ENCODE data around the gene LAMA3. TPM values are rescaled to one million over a fixed set of nuclear protein-coding genes. Genes with fewer than 3 reads are reported as not detected.

The LAMA3 gene
- total RNA-seq, 1 donor from 2014 or later: 69.8 TPM

GRCh38 chr18:23859466-23860336 lies 170.4 kb downstream of the LAMA3 start:
- TF ChIP-seq, protein P1, sequence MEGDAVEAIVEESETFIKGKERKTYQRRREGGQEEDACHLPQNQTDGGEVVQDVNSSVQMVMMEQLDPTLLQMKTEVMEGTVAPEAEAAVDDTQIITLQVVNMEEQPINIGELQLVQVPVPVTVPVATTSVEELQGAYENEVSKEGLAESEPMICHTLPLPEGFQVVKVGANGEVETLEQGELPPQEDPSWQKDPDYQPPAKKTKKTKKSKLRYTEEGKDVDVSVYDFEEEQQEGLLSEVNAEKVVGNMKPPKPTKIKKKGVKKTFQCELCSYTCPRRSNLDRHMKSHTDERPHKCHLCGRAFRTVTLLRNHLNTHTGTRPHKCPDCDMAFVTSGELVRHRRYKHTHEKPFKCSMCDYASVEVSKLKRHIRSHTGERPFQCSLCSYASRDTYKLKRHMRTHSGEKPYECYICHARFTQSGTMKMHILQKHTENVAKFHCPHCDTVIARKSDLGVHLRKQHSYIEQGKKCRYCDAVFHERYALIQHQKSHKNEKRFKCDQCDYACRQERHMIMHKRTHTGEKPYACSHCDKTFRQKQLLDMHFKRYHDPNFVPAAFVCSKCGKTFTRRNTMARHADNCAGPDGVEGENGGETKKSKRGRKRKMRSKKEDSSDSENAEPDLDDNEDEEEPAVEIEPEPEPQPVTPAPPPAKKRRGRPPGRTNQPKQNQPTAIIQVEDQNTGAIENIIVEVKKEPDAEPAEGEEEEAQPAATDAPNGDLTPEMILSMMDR (conservative IDR thresholded peaks at IDR 0.05; ENCODE audit: low read depth, low read length): no peak
- DNase-seq (ENCODE audit: low read depth): no peak
- no peak overlapping the region for H3K4me3 ChIP-seq (ENCODE audit: low read depth, low read length)

- DNase-seq (ENCODE audit: low read depth): no peak
- H3K4me3 ChIP-seq (ENCODE audit: low read depth, low read length): no peak overlapping the region
- TF ChIP-seq, protein P1 (conservative IDR thresholded peaks at IDR 0.05; ENCODE audit: low read depth, low read length): no peak
Observed at GRCh38 chr18:23861326-23861725, 172.1 kb downstream of the LAMA3 start.

DNA sequence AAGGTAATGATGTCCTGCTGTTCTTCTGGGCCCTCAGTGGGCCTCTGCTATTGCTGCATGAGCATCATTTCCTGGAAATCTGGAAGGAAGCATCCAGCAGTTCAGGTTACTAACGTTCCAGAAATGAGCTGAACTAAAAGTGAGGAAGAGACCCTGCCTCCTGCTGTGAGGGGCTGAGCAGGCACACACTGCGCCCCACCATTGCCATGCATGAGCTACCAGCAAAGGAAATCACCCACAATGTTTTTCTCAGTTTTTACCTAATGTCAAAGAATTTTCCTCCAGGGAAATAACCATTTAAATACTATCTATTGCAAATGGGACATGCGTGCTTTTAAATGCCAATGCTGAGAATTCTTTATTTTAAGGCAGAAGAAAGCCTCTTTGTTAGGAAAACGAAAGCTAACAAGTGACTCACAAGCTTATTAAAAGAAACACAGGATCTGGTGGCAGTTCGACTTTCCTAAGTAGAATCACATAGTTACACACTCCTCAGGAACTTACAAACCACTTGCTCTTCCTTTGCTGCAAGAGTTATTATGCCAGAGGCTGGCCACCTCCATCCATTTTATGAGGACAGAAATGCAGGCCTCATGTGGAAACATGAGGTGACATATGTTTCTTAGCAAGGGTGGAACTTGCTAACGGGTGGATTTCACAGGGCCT lies 172.7 kb downstream of the LAMA3 start:
- TF ChIP-seq, protein P1 (conservative IDR thresholded peaks at IDR 0.05; ENCODE audit: low read depth, low read length): no peak
- H3K4me3 ChIP-seq (ENCODE audit: low read depth, low read length): no peak overlapping the region
- no peak for DNase-seq (ENCODE audit: low read depth)

GRCh38 chr18:23864624-23865023 lies 175.4 kb downstream of the LAMA3 start:
- no peak overlapping the region for H3K4me3 ChIP-seq (ENCODE audit: low read depth, low read length)
- no peak for DNase-seq (ENCODE audit: low read depth)
- TF ChIP-seq, protein P1 (conservative IDR thresholded peaks at IDR 0.05; ENCODE audit: low read depth, low read length): no peak

DNA sequence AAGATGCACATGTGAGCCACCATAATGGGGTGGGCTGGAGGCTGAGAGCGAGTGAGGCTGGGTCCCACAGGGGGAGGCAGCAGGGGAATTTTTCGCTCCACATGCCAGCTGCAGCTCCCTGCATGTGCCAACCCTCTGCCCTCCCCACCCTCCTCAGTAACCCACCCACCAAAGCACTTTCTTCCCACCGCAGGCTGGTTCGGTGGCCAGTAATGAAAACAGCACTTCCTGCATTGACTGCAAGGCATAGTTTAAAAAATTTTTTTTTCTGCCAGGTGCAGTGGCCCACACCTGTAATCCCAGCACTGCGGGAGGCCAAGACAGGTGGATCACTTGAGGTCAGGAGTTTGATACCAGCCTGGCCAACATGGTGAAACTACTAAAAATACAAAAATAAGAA lies 177.8 kb downstream of the LAMA3 start:
- TF ChIP-seq, protein P1 (conservative IDR thresholded peaks at IDR 0.05; ENCODE audit: low read depth, low read length): no peak
- DNase-seq (ENCODE audit: low read depth): no peak
- H3K4me3 ChIP-seq (ENCODE audit: low read depth, low read length): no peak overlapping the region

GRCh38 chr18:23868136-23868785 lies 179.0 kb downstream of the LAMA3 start:
- DNase-seq (ENCODE audit: low read depth): no peak
- H3K4me3 ChIP-seq (ENCODE audit: low read depth, low read length): no peak overlapping the region
- TF ChIP-seq, protein P1 (conservative IDR thresholded peaks at IDR 0.05; ENCODE audit: low read depth, low read length): no peak
